ENCODE data around the gene NEDD9.

Gene NEDD9

GRCh38 chr6:11136809-11137208, 95.7 kb downstream of the NEDD9 start:
- no peak for DNase-seq
